Measurements from ENCODE around the gene CDKN3. TPM values are rescaled to one million over a fixed set of nuclear protein-coding genes. Genes with fewer than 3 reads are reported as not detected.
"Not testable (repeated sequence)": the region's sequence is repeated elsewhere in the genome, so short reads cannot be mapped to it uniquely, and the experiment has no call there.

The CDKN3 gene
- total RNA-seq, 4 donors from 2014 or later = 1.3 to 2.9 (median 2.1) TPM

GRCh38 chr14:54451961-54452360 is 55.2 kb downstream of the CDKN3 start:
- H3K4me3 ChIP-seq (ENCODE audit: low read depth, poor library complexity, severe bottlenecking) = no peak overlapping the region
- intact Hi-C loops (cut with DNase I; ENCODE audit: low total_unique reads) = no loop called here
- TF ChIP-seq CTCF (IDR thresholded peaks at IDR 0.05) = no peak
- no peak for TF ChIP-seq POLR2A (IDR thresholded peaks at IDR 0.05)
- no peak for DNase-seq (ENCODE audit: low spot score in 2 of 2)
- WGBS, 2 donors = 82 to 96% methylated on average over 3 of the region's 3 CpGs

- intact Hi-C loops (cut with DNase I; ENCODE audit: low total_unique reads) = no loop called here
- TF ChIP-seq POLR2A (IDR thresholded peaks at IDR 0.05) = no peak
- TF ChIP-seq CTCF (IDR thresholded peaks at IDR 0.05) = no peak
- no peak overlapping the region for H3K4me3 ChIP-seq (ENCODE audit: low read depth, poor library complexity, severe bottlenecking)
- DNase-seq (ENCODE audit: low spot score in 2 of 2) = no peak
- WGBS, 2 donors = 50 to 60% methylated on average over 3 of the region's 3 CpGs
Observed at GRCh38 chr14:54453252-54453651, 56.4 kb downstream of the CDKN3 start.

DNA sequence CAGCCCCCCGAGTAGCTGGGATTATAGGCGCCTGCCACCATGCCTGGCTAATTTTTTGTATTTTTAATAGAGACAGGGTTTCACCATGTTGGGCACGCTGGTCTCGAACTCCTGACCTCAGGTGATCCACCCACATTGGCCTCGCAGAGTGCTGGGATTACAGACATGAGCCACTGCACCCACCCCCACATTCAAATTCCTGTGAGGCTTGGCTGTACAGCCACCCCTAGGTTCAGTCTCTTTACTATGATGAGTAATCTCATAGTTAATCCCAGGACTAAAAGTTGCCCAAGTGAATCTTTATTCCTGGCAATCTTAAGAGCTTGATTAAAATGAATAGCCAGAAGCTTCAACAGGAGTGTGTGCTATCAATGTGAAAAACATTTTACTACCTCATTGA is 57.2 kb downstream of the CDKN3 start:
- H3K4me3 ChIP-seq (ENCODE audit: low read depth, poor library complexity, severe bottlenecking); intact Hi-C loops (cut with DNase I; ENCODE audit: low total_unique reads); DNase-seq (ENCODE audit: low spot score in 2 of 2): not testable (repeated sequence)
- WGBS, 2 donors = 77 to 89% methylated on average over 5 of the region's 5 CpGs

GRCh38 chr14:54455363-54455762 is 58.6 kb downstream of the CDKN3 start:
- no peak for DNase-seq (ENCODE audit: low spot score in 2 of 2)
- no peak overlapping the region for H3K4me3 ChIP-seq (ENCODE audit: low read depth, poor library complexity, severe bottlenecking)
- 63 to 75% methylated on average over 1 of the region's 1 CpG for WGBS, 2 donors
- intact Hi-C loops (cut with DNase I; ENCODE audit: low total_unique reads) = no loop called here
- TF ChIP-seq POLR2A (IDR thresholded peaks at IDR 0.05) = no peak
- no peak for TF ChIP-seq CTCF (IDR thresholded peaks at IDR 0.05)

GRCh38 chr14:54456820-54457608 is 60.2 kb downstream of the CDKN3 start:
- DNase-seq (ENCODE audit: low spot score in 2 of 2); intact Hi-C loops (cut with DNase I; ENCODE audit: low total_unique reads); H3K4me3 ChIP-seq (ENCODE audit: low read depth, poor library complexity, severe bottlenecking): not testable (repeated sequence)
- 87 to 100% methylated on average over 1 of the region's 1 CpG for WGBS, 2 donors

- WGBS, 2 donors = 66 to 68% methylated on average over 3 of the region's 3 CpGs
- TF ChIP-seq CTCF (IDR thresholded peaks at IDR 0.05) (no peak), POLR2A (IDR thresholded peaks at IDR 0.05) (no peak)
- H3K4me3 ChIP-seq (ENCODE audit: low read depth, poor library complexity, severe bottlenecking) = no peak overlapping the region
- intact Hi-C loops (cut with DNase I; ENCODE audit: low total_unique reads) = no loop called here
- no peak for DNase-seq (ENCODE audit: low spot score in 2 of 2)
Observed at GRCh38 chr14:54457609-54457996, 60.8 kb downstream of the CDKN3 start.

DNA sequence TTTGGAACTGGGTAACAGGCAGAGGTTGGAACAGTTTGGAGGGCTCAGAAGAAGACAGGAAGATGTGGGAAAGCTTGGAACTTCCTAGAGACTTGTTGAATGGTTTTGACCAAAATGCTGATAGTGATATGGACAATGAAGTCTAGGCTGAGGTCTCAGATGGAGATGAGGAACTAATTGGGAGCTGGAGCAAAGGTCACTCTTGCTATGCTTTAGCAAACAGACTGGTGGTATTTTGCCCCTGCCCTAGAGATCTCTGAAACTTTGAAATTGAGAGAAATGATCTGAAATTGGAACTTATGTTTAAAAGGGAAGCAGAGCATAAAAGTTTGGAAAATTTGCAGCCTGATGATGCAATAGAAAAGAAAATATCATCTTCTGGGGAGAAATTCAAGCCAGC is 61.7 kb downstream of the CDKN3 start:
- H3K4me3 ChIP-seq (ENCODE audit: low read depth, poor library complexity, severe bottlenecking); DNase-seq (ENCODE audit: low spot score in 2 of 2); intact Hi-C loops (cut with DNase I; ENCODE audit: low total_unique reads): not testable (repeated sequence)
